Erythroblast (primary cell): Measurements from ENCODE around the gene PDE10A.

ENCODE experiments used
- DNase-seq, 2 experiments: peaks; one replicate each; lab custom pipeline; 2025; lab: John Stamatoyannopoulos, UW
- GATA1 ChIP-seq: IDR thresholded peaks from 2 replicates; pipeline ENCODE4 v1.6.1; 2011; ENCODE audit warnings: low read depth, mild to moderate bottlenecking, control low read depth, low read length, moderate library complexity
- POLR2A ChIP-seq: IDR thresholded peaks from 2 replicates; pipeline ENCODE4 v1.6.1; 2011; ENCODE audit warnings: mild to moderate bottlenecking, low read length

PDE10A gene

DNA sequence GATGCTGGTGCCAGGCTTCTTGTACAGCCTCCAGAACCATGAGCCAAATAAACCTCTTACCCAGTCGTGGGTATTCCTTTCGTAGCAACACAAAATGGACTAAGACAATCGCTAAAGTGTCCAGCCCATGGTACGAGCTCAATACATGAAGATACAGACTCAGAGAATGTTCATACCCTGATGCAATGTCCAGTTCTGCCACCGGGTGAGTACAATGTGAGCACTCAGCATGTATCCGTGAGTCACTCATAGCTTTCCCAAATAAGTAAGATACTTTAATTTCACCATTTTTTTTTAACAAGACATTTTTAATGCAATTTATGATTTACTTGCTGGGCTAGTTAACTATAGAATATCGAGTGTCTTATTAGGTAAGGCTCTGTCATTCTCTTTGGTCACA lies 26.7 kb upstream of the PDE10A start:
- DNase-seq = no peak
- no peak for TF ChIP-seq GATA1
- TF ChIP-seq POLR2A = no peak

DNA sequence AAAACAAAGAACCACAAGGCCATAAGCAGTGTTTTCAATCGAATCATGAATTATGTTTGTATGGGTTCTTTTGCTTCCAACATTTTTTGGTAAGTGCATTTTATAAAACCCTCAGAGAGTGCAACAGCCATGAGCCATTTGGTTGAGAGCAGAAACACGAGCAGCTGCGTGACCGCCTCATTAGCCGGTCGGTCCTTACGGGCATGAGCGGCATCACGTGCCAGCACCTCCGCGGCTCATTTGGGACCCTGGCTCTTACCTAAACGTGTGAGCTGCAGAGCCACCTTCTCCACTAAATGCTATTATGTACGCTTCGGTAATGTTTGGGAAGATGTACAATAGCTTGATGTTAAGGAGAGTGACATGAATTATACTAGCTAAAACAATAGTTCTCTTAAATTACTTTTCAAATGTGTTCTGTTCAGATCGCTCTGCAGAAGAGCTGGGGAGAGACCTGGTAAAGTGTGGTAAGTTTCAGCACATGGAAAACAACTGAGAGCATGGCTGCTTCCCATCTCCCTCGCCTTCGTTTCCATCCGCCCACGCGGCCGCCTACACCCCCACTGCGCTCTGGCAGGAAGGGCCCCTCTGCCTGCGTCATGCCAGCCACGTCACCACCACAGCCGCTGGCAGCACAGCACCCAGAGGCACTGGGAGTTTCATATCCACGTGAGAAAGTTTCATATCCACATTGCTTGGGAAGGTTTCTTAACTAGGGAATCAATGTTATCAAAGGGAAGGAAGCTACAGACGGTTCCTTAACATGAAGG lies 23.7 kb upstream of the PDE10A start:
- no peak for TF ChIP-seq GATA1
- TF ChIP-seq POLR2A = no peak
- DNase-seq = no peak

DNA sequence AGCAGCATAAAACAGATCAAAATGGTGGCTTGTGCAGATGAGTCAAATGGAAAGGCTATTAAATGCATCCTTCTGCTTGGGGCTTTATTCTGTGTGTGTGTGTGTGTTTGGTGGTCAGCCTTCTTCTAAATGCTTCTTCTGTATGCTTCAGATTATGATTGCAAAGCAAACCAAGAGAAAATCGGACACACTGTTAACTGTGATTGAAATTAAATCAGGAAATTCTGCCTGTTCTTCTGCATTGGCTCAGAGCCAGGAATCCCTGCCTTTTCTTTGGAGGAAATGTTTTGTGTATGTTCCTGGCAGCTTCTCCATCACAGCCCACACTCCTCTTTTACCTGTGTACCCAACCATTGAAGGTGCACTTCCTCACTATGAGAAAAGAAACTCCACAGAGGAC lies 22.3 kb upstream of the PDE10A start:
- DNase-seq = no peak
- no peak for TF ChIP-seq GATA1
- TF ChIP-seq POLR2A = no peak

DNA sequence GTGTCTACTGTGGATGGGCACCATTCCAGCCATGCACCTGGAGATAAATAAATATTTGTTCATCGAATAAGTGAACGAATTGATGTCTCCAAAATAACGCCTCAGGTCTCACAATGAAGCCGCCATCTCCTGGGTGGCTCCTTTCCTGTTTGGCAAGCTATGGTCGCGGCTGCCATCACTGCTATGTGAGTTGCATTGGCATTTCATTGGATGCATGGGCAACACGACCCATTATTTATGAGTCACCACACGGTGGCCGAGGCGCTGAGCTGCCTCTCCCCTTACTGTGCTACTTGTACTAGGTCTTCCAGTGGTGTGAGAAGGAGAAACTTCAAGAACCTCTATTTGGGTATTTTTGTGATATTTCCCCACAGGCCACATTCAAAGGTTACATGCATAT lies 21.3 kb upstream of the PDE10A start:
- DNase-seq = no peak
- TF ChIP-seq GATA1 (no peak), POLR2A (no peak)

DNA sequence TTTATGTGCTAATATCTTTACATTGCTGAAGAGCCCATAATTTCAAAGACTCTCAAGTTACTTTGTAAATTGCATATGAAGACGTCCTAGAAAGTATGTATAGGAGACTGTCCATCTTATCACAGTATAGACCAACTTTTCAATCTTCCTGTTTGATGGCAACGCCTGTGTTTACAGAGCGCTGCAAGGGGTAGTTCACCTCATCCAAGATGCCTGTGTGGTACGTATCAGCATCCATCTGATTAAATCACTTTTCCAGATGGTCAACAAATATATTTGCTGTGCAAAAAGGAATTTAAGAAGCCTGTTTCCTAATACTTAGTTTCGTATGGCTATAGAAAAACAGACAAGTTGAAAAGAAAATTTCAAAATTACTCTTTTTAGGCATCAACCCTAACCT lies 17.9 kb upstream of the PDE10A start:
- DNase-seq = no peak
- no peak for TF ChIP-seq GATA1
- TF ChIP-seq POLR2A = no peak

DNA sequence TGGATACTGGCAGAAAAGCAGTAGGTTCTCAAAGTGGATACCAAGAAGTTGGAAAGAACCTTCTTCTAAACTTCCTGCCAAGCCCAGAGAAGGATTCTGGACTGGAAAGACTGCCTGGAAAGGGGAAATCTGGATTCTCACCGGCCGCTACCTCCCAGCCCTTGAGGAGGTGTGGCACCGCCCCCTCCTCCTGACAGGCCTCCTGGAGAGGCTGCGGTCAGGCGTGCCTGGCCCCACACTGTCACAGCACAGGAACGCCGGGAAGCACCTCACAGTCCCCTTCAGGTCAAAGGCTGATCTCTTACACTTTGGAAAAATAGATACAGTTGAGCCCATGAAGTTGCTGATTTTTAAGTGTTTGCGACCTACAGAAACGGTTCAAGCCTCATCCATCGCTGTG lies 16.3 kb upstream of the PDE10A start:
- TF ChIP-seq POLR2A = no peak
- no peak for TF ChIP-seq GATA1
- no peak for DNase-seq

DNA sequence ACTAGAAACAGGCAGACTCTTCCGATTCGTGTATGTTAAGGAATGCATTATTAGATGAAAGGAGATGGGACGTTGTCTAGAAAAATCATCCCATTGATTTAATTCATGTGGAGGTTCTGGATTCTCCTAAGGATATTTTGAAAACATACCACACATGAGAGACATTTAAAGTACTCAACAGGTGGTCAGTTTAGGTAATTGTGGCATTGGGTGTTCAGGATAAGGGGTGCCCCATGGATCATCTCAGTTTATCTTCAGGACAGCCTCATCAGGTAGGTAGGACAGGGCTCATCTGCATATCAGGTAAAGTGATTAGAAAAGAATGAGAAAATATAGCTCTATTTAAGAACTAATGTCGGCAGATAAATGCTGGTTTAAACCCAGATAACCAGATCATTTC lies 15.9 kb upstream of the PDE10A start:
- TF ChIP-seq GATA1 (no peak), POLR2A (no peak)
- DNase-seq = no peak

DNA sequence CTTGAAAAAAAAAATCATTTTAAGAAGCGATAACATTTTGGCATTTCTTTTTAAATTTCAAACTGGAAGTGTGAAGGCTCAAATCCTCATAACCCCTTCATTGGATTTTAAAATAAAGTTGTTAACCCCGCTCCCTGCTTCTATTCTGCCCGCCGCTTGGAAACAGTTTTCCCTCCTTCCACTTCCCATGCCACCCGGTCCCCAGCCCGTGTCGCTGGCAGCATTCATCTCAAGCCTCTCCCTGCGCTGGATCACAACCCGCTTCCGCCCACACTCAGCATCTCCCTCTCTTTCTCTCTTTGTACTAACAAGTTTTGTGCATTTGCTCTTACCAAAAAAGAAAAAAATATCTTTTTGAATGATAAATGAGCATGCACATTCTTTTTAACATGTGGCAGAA lies 15.4 kb upstream of the PDE10A start:
- TF ChIP-seq GATA1 (no peak), POLR2A (no peak)
- DNase-seq = no peak

DNA sequence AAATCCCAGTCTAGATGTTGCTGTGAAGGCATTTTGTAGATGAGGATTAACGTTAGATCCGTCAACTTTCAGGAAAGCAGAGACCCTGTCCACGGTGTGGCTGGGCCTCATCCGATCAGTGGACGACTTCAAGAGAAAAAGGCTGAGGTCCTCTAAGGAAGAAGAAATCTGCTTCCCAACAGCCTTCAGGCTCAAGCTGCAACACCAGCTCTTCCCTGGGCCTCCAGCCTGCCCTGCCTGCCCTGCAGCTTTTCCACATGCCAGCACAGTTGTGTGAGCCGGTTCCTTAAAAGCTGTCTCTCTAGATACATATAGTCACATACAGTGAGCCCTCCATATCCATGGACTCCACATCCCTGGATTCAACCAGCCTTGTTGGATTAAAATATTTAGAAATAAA lies 14.1 kb upstream of the PDE10A start:
- DNase-seq = no peak
- TF ChIP-seq POLR2A (no peak), GATA1 (no peak)

DNA sequence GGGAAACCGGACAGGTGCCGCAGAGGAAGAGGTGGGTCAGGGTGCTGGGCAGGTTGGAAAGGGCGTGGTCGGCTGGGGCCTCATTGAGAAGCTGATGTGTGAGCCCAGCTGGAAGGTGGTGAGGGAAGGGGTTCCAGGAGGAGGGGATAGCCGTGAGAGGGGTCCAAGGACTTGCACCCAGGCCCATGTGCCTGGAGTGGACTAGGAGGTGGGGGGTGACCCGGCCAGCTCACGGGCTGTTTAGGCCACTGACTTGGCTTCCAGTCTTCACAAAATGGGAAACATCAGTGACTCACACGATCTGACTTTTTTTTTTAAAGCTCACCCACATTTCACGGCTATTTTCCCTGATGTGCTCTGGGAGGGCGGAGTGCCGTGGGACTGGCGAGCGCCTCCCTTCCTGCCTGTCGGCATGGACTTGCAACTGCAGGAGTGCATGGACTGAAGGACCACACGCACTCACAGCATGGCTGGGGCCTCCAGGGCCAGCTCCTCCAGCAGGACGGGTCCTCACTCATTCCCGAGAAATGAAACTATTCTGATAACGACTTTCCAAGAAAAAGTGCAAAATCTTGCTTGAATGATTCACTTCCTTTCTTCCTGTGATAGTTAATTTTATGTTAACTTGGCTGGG lies 13.5 kb upstream of the PDE10A start:
- TF ChIP-seq POLR2A (no peak), GATA1 (no peak)
- DNase-seq = no peak

DNA sequence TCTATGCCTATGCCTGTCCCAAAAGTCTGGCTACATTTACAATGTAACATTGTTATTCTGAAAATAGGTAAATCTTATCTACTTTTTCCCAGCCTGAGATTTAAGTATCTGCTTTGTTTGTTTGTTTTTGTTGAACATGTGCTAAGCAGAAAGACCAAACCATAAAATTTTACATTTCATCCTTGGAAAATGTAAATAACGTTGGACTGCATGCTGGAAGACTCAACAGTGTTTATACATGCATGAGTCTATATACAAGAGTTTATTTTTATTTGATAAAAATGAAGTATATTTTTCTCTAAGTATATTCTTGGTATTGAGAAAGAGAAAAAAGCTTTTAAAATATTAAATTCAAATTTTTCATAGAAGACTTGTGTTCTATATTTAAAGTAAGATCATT lies 12.1 kb upstream of the PDE10A start:
- no peak for DNase-seq
- TF ChIP-seq POLR2A (no peak), GATA1 (no peak)

DNA sequence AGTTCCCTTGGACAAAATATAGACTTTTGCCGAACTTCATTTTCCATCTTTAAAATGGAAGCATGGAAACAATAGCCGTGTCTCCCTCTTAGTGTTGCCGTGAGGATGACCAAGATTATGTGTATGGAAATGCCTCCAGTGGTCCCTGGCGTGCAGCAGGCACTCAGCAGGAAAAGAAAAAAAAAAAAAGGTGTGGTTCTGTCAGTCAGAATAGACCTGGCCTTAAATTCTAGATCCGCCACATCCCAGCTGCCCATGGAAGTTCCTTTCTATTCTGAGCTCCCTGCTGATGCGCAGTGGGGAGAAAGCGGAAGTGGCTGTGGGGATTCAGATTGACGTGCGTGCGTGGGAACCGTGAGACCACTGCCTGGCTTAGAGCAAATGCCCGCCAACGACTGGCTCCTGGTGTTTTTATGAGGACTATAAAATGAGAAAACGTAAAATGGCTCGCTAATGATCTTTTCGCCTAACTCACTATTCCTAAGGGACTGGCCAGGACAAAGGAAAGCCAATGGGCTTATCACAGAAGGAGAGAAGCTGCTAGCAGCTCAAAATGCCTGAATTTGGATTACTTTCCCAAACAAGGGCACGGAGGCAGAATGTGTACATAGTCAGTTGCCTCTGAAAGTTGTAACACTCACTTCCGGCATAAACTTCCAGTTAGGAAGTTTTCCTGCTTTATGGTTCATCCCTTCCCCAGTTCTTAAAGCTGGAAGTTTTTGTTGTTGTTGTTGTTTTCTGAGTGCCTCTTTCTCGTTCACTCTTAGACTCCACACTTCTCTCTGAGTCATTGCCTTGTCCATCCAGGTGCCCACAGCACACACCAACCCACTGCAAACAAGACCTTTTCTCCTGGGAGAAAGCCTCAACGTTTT lies 11.4 kb upstream of the PDE10A start:
- DNase-seq = no peak
- TF ChIP-seq GATA1 = no peak
- no peak for TF ChIP-seq POLR2A

DNA sequence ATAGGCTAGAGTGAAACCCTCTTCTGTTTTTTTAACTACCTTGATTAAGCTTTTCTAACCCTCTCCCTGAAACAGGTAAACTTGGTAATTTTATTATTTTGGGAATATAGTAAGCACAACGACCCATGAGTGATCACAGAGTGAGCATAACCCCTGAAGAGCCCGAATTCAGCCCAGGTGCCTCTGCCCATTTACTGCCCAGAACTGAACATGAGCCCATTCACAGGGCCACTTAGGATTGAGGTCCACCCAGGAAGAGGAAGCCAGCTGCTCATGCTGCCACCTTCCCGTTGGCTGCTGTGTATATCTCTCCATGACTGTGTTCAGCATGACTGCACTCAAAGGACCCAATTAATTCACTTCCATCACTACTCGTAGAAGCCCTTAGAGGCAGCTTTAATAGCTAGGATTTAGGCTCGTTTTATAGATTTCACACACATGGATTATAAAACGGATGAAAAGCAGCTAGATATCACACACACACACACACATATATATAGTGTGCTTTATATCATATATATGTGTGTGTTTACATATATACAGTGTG lies 8.3 kb upstream of the PDE10A start:
- TF ChIP-seq GATA1 = no peak
- no peak for TF ChIP-seq POLR2A
- no peak for DNase-seq
